Endothelial cell (in vitro differentiated cells): ENCODE measurements around the gene TYRO3. TPM values are rescaled to one million over a fixed set of nuclear protein-coding genes. Genes with fewer than 3 reads are reported as not detected.

ENCODE experiments used
- DNase-seq: peaks from one replicate; pipeline ENCODE4 v3.0.0; 2021; ENCODE audit warnings: low spot score
- H3K27ac Mint-ChIP-seq: one replicate; pipeline ENCODE4 v1.8.0; 2021; ENCODE audit warnings: mixed read lengths, inconsistent platforms; ENCODE audit not compliant: unreplicated experiment
- H3K27me3 Mint-ChIP-seq: one replicate; pipeline ENCODE4 v1.8.0; 2021; ENCODE audit warnings: mild to moderate bottlenecking, moderate library complexity, mixed read lengths, inconsistent platforms; ENCODE audit not compliant: unreplicated experiment
- H3K36me3 Mint-ChIP-seq: one replicate; pipeline ENCODE4 v1.8.0; 2021; ENCODE audit warnings: mild to moderate bottlenecking, low read depth, mixed read lengths, inconsistent platforms; ENCODE audit not compliant: unreplicated experiment
- H3K4me1 Mint-ChIP-seq: one replicate; pipeline ENCODE4 v1.8.0; 2021; ENCODE audit warnings: mild to moderate bottlenecking, mixed read lengths, inconsistent platforms; ENCODE audit not compliant: unreplicated experiment
- H3K4me3 Mint-ChIP-seq: one replicate; pipeline ENCODE4 v1.8.0; 2021; ENCODE audit warnings: mild to moderate bottlenecking, mixed read lengths, inconsistent platforms; ENCODE audit not compliant: unreplicated experiment
- H3K9me3 Mint-ChIP-seq: one replicate; pipeline ENCODE4 v1.8.0; 2021; ENCODE audit warnings: mixed read lengths, inconsistent platforms; ENCODE audit not compliant: unreplicated experiment
- total RNA-seq: library from RNA; stranded (reverse); fragmentation: NEBNext Ultra II Directional; extraction: Animal tissue kit (Norgen Biotek cat#: 25700); gene quantifications from one replicate; pipeline ENCODE4 v1.2.1, GENCODE V29; 2021; ENCODE audit not compliant: unreplicated experiment
- TF ChIP-seq, protein P1 (sequence below): fragments of 200-600 bp; sonication (generic); IDR thresholded peaks from one replicate; pipeline ENCODE4 v1.5.0; 2021; ENCODE audit warnings: antibody characterized with exemption; ENCODE audit not compliant: unreplicated experiment

The TYRO3 gene
- total RNA-seq, 1 donor from 2014 or later, result 115 TPM

DNA sequence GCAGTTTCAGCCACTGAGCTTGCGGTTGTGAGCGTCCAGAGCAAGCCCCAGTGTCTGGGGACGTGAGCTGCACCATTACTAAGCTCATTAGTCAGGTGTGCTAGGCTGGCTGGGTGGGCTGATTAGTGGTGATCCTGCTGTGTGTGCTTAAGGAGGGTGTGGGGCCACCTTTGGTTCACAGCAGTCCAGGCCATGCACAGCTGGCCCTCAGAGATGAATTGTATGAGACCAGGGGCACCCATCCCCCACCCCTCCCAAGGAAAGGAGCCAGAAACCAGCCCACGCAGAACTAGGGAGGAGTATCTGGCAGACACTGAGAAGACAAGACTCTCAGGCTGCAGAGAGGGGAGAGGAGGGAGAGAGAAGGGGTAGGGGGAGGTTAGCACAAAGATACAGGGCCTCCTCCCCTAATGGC lies 3.8 kb downstream of the TYRO3 start:
- peaks cover 17% of the 10 kb centered on the region for H3K27me3 Mint-ChIP-seq
- H3K36me3 Mint-ChIP-seq, result peaks cover 23% of the 10 kb centered on the region
- H3K4me3 Mint-ChIP-seq, result no peak overlapping the region
- TF ChIP-seq, protein P1, sequence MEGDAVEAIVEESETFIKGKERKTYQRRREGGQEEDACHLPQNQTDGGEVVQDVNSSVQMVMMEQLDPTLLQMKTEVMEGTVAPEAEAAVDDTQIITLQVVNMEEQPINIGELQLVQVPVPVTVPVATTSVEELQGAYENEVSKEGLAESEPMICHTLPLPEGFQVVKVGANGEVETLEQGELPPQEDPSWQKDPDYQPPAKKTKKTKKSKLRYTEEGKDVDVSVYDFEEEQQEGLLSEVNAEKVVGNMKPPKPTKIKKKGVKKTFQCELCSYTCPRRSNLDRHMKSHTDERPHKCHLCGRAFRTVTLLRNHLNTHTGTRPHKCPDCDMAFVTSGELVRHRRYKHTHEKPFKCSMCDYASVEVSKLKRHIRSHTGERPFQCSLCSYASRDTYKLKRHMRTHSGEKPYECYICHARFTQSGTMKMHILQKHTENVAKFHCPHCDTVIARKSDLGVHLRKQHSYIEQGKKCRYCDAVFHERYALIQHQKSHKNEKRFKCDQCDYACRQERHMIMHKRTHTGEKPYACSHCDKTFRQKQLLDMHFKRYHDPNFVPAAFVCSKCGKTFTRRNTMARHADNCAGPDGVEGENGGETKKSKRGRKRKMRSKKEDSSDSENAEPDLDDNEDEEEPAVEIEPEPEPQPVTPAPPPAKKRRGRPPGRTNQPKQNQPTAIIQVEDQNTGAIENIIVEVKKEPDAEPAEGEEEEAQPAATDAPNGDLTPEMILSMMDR, result no peak
- peaks cover 63% of the 10 kb centered on the region for H3K4me1 Mint-ChIP-seq
- no peak for DNase-seq
- no peaks in the 10 kb centered on the region for H3K9me3 Mint-ChIP-seq
- no peak overlapping the region for H3K27ac Mint-ChIP-seq

DNA sequence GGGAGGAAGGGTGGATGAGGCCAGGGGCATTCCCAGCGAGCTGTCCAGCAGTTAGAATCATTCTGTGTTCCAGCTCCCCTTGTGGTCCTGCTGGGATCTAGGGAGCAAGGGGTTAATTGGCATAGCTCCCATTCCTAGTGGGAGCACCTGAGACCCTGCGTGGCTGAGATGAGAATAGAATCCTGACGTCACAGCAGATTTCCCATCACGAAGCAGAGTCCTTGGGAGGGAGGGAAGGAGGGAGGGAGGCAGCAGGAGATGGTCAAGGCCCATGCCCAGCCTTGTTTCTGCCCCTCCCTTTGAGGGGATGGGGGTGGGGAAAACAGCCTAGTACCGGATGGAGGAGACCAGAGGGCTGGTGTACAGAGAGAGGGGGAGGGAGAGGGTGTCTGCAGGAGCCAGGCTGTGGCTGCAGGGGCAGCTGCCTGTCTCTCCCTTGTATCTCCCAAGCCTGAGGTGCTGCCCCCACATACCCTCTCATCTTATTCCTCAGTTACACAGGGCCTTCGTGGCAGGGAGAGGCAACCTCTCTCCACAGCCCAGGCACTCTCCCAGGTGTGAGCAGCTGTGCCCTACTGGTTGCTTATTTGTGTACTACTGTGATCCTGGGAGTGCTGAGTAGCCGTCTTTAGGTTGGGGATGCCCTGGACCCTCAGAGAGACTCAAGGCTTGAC lies 5.4 kb downstream of the TYRO3 start:
- peak; percentile 44 for DNase-seq
- H3K4me3 Mint-ChIP-seq, result no peak overlapping the region
- peaks cover 19% of the 10 kb centered on the region for H3K36me3 Mint-ChIP-seq
- H3K9me3 Mint-ChIP-seq, result no peaks in the 10 kb centered on the region
- H3K27me3 Mint-ChIP-seq, result peaks cover 15% of the 10 kb centered on the region
- TF ChIP-seq, protein P1, result no peak
- H3K27ac Mint-ChIP-seq, result peak overlapping the region; percentile 5
- peaks cover 72% of the 10 kb centered on the region for H3K4me1 Mint-ChIP-seq

DNA sequence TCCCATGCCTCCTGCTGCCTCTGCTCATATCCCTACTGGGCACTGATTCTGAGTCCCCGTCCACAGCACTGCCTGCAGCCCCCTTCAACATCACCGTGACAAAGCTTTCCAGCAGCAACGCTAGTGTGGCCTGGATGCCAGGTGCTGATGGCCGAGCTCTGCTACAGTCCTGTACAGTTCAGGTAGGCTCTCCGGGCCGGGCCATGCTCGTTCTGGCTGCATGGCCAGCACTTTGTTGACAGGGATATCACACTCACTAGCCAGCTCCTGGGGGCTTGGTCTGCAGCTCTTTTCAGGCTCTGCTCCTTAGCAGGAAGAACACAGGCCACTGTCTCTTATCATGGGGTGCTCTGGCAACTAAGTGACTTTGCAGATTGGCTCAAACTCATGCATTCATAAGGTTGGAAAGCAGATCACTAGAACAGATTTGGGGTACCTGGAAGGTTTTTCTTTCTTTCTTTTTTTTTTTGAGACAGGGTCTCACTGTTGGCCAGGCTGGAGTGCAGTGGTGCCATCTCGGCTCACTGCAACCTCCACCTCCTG lies 6.0 kb downstream of the TYRO3 start:
- no peak for DNase-seq
- TF ChIP-seq, protein P1, result no peak
- Mint-ChIP-seq H3K36me3 (peaks cover 19% of the 10 kb centered on the region), H3K4me1 (peaks cover 71% of the 10 kb centered on the region), H3K27me3 (peaks cover 14% of the 10 kb centered on the region), H3K27ac (peak overlapping the region; percentile 5), H3K4me3 (peak overlapping the region; percentile 59), H3K9me3 (no peaks in the 10 kb centered on the region)

DNA sequence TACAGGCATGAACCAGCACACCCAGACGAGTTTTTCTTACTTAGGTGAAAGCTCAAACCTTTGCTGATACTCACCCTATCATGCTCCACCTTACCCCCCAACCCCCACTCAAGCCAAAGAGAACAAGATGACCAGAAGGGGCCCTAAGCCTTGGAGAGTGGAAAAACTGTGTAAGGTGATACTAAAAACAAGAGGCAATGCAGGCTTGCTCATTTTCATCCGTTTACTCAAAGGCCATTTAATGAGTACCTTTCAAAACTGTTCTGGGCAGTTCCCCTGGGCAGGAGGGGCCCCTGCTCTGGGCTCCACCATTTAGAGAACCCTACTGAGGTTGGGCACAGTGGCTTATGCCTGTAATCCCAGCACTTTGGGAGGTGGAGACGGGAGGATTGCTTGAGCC lies 6.7 kb downstream of the TYRO3 start:
- TF ChIP-seq, protein P1, result no peak
- peaks cover 22% of the 10 kb centered on the region for H3K36me3 Mint-ChIP-seq
- DNase-seq, result no peak
- no peaks in the 10 kb centered on the region for H3K9me3 Mint-ChIP-seq
- peaks cover 64% of the 10 kb centered on the region for H3K4me1 Mint-ChIP-seq
- H3K27me3 Mint-ChIP-seq, result peaks cover 14% of the 10 kb centered on the region
- H3K27ac Mint-ChIP-seq, result no peak overlapping the region
- H3K4me3 Mint-ChIP-seq, result no peak overlapping the region
